ENCODE measurements around the gene HACD4.

GRCh38 chr9:21016701-21017491 lies 14.5 kb downstream of the HACD4 start:
- TF ChIP-seq, protein P1, sequence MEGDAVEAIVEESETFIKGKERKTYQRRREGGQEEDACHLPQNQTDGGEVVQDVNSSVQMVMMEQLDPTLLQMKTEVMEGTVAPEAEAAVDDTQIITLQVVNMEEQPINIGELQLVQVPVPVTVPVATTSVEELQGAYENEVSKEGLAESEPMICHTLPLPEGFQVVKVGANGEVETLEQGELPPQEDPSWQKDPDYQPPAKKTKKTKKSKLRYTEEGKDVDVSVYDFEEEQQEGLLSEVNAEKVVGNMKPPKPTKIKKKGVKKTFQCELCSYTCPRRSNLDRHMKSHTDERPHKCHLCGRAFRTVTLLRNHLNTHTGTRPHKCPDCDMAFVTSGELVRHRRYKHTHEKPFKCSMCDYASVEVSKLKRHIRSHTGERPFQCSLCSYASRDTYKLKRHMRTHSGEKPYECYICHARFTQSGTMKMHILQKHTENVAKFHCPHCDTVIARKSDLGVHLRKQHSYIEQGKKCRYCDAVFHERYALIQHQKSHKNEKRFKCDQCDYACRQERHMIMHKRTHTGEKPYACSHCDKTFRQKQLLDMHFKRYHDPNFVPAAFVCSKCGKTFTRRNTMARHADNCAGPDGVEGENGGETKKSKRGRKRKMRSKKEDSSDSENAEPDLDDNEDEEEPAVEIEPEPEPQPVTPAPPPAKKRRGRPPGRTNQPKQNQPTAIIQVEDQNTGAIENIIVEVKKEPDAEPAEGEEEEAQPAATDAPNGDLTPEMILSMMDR (IDR thresholded peaks at IDR 0.05) = no peak
- no peak for TF ChIP-seq POLR2A (IDR thresholded peaks at IDR 0.05)

Measured in stomach (tissue), 4 donors.